ENCODE results near the gene MAGI1.

Gene MAGI1

DNA sequence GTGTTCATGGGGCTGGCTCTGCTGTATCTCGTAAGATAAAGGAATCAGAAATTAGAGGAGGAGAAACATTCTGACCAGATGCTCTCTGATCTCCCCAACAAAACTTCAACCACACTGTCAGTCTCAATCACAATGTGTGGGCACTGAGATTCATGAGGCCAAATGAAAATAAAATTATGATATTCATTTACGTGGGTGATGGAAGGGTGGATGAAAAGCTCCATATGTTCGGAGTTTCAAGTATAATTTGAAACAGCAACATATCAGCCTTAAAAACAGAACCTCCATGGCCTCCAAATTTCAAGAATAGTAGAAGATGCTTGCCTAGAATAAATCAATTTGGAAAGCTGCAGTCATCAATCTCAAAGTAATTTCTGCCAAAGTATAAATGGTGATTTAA, 363.7 kb downstream of the MAGI1 start:
- H3K36me3 ChIP-seq (ENCODE audit: insufficient read depth): no peaks in the 10 kb centered on the region
- H2AFZ ChIP-seq (ENCODE audit: low read depth): no peak overlapping the region
- TF ChIP-seq CTCF (conservative IDR thresholded peaks at IDR 0.05; ENCODE audit: low read depth, low read length): no peak
- H3K4me2 ChIP-seq: no peak overlapping the region
- no peaks in the 10 kb centered on the region for H3K4me1 ChIP-seq (ENCODE audit: low read depth, poor library complexity, severe bottlenecking)
- no peak overlapping the region for H3K9ac ChIP-seq
- no peak overlapping the region for H3K4me3 ChIP-seq (IDR thresholded peaks at IDR 0.05; ENCODE audit: insufficient read depth, low read depth, low read length)
- no peaks in the 10 kb centered on the region for H4K20me1 ChIP-seq (ENCODE audit: insufficient read depth)
- no peaks in the 10 kb centered on the region for H3K27me3 ChIP-seq (ENCODE audit: insufficient read depth, low read depth)
- no peaks in the 10 kb centered on the region for H3K79me2 ChIP-seq (ENCODE audit: insufficient read depth, low read depth)
- H3K27ac ChIP-seq: no peak overlapping the region

- Histone ChIP-seq H3K4me1 (ENCODE audit: low read depth, poor library complexity, severe bottlenecking) (no peaks in the 10 kb centered on the region), H4K20me1 (ENCODE audit: insufficient read depth) (no peaks in the 10 kb centered on the region), H2AFZ (ENCODE audit: low read depth) (no peak overlapping the region), H3K36me3 (ENCODE audit: insufficient read depth) (no peaks in the 10 kb centered on the region), H3K4me2 (no peak overlapping the region), H3K79me2 (ENCODE audit: insufficient read depth, low read depth) (no peaks in the 10 kb centered on the region), H3K9ac (no peak overlapping the region), H3K27me3 (ENCODE audit: insufficient read depth, low read depth) (no peaks in the 10 kb centered on the region), H3K27ac (no peak overlapping the region), H3K4me3 (IDR thresholded peaks at IDR 0.05; ENCODE audit: insufficient read depth, low read depth, low read length) (no peak overlapping the region)
- no peak for TF ChIP-seq CTCF (conservative IDR thresholded peaks at IDR 0.05; ENCODE audit: low read depth, low read length)
Observed at GRCh38 chr3:65674226-65674625, 364.5 kb downstream of the MAGI1 start.

DNA sequence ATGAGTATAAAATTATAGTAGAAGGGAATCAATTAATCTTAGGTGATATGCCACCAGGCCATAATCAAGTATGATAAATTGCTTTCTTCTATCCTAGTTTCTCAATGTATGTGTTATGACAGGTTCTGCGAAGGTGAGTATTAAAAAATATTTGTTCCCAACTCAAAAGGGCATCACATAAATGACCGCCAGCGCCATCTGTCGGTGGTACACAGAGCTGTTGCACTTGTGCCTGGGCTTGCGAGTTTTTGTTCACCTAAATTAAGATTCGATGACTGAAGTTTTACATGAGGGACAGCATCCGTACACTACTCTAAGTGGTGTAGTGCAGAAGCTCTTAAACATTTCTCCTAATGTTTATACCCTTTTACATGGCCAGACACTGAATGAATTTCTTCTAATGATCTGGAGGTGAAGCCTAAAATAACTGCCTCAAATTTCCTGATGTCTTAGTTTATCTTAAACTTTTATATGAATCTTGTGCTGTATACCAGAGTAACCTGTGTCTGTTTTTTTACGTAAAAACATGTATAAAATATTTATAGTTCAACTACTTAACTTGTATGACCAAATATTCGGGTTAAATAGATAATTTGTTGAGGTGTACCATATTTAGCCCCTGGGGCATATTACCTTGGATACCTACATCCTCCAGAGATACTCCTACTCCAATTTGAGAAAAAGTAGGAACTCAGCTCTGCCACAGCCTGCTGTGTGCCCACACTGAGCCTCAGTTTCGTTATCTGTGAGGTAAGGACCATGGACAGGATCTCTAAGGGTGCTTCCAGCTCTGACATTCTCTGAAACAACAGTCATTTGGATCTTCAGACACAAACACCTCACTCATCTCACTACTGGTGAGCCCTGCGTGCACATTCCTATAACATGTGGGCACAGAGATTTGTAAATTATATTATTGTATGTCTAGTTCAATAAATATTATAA, 365.6 kb downstream of the MAGI1 start:
- H3K9ac ChIP-seq: no peak overlapping the region

GRCh38 chr3:65672061-65672460, 366.7 kb downstream of the MAGI1 start:
- Histone ChIP-seq H4K20me1 (ENCODE audit: insufficient read depth) (no peaks in the 10 kb centered on the region), H3K4me3 (IDR thresholded peaks at IDR 0.05; ENCODE audit: insufficient read depth, low read depth, low read length) (no peak overlapping the region), H2AFZ (ENCODE audit: low read depth) (no peak overlapping the region), H3K4me2 (no peak overlapping the region), H3K9ac (no peak overlapping the region), H3K4me1 (ENCODE audit: low read depth, poor library complexity, severe bottlenecking) (no peaks in the 10 kb centered on the region), H3K79me2 (ENCODE audit: insufficient read depth, low read depth) (no peaks in the 10 kb centered on the region), H3K27ac (no peak overlapping the region), H3K27me3 (ENCODE audit: insufficient read depth, low read depth) (no peaks in the 10 kb centered on the region), H3K36me3 (ENCODE audit: insufficient read depth) (no peaks in the 10 kb centered on the region)
- TF ChIP-seq CTCF (conservative IDR thresholded peaks at IDR 0.05; ENCODE audit: low read depth, low read length): no peak

More for the DNA sequence above, 365.6 kb downstream of the MAGI1 start:
- Histone ChIP-seq H3K4me3 (IDR thresholded peaks at IDR 0.05; ENCODE audit: insufficient read depth, low read depth, low read length) (no peak overlapping the region), H3K4me1 (ENCODE audit: low read depth, poor library complexity, severe bottlenecking) (no peaks in the 10 kb centered on the region), H3K79me2 (ENCODE audit: insufficient read depth, low read depth) (no peaks in the 10 kb centered on the region), H3K4me2 (no peak overlapping the region), H2AFZ (ENCODE audit: low read depth) (no peak overlapping the region), H3K27ac (no peak overlapping the region), H3K36me3 (ENCODE audit: insufficient read depth) (no peaks in the 10 kb centered on the region), H4K20me1 (ENCODE audit: insufficient read depth) (no peaks in the 10 kb centered on the region), H3K27me3 (ENCODE audit: insufficient read depth, low read depth) (no peaks in the 10 kb centered on the region)
- TF ChIP-seq CTCF (conservative IDR thresholded peaks at IDR 0.05; ENCODE audit: low read depth, low read length): peak; percentile 47
